Measurements from ENCODE around the gene ZFPM1. TPM values are rescaled to one million over a fixed set of nuclear protein-coding genes. Genes with fewer than 3 reads are reported as not detected.
A peak's percentile ranks its signal among the peaks of the same experiment; 100 is the strongest.

ZFPM1 gene
- total RNA-seq, 1 donor from 2014 or later: 5.7 TPM

GRCh38 chr16:88475037-88475436 is 22.0 kb downstream of the ZFPM1 start:
- intact Hi-C loops (cut with micrococcal nuclease): no loop called here

DNA sequence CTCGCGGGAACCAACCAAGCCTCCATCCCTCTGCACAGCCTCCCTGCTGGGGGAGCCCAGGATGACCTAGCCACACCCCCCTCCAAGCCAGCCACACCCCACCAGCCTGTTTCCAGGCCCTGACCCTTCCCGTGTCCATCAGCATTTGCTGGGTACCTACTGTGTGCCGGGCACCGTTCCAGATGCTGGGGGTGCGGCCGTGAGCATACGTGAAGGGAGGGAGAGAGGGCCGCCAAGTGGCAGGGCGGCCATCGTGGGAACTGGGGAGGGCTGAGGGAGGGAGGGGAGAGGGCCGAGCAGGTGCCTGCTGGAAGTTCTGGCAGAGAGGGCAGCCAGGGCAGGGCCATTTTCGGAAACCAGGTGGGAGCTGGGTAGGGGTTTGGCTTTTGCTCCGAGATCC is 23.1 kb downstream of the ZFPM1 start:
- Histone ChIP-seq H3K27ac (replicated peaks) (no peak overlapping the region), H3K27me3 (ENCODE audit: low read depth) (no peaks in the 10 kb centered on the region), H3K4me1 (peaks cover 22% of the 10 kb centered on the region), H3K4me3 (no peak overlapping the region), H3K9me3 (replicated peaks) (no peaks in the 10 kb centered on the region), H3K36me3 (no peaks in the 10 kb centered on the region)
- intact Hi-C loops (cut with micrococcal nuclease): no loop called here
- no peak for DNase-seq
- TF ChIP-seq, protein P1, sequence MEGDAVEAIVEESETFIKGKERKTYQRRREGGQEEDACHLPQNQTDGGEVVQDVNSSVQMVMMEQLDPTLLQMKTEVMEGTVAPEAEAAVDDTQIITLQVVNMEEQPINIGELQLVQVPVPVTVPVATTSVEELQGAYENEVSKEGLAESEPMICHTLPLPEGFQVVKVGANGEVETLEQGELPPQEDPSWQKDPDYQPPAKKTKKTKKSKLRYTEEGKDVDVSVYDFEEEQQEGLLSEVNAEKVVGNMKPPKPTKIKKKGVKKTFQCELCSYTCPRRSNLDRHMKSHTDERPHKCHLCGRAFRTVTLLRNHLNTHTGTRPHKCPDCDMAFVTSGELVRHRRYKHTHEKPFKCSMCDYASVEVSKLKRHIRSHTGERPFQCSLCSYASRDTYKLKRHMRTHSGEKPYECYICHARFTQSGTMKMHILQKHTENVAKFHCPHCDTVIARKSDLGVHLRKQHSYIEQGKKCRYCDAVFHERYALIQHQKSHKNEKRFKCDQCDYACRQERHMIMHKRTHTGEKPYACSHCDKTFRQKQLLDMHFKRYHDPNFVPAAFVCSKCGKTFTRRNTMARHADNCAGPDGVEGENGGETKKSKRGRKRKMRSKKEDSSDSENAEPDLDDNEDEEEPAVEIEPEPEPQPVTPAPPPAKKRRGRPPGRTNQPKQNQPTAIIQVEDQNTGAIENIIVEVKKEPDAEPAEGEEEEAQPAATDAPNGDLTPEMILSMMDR (IDR thresholded peaks at IDR 0.05; ENCODE audit: borderline replicate concordance): no peak

More at GRCh38 chr16:88475037-88475436, 22.0 kb downstream of the ZFPM1 start:
- H3K27me3 ChIP-seq (ENCODE audit: low read depth): no peaks in the 10 kb centered on the region
- TF ChIP-seq, protein P1 (IDR thresholded peaks at IDR 0.05; ENCODE audit: borderline replicate concordance): no peak
- no peak for DNase-seq
- H3K27ac ChIP-seq (replicated peaks): no peak overlapping the region
- no peak overlapping the region for H3K4me3 ChIP-seq
- H3K9me3 ChIP-seq (replicated peaks): no peaks in the 10 kb centered on the region
- H3K4me1 ChIP-seq: peaks cover 17% of the 10 kb centered on the region
- H3K36me3 ChIP-seq: no peaks in the 10 kb centered on the region

DNA sequence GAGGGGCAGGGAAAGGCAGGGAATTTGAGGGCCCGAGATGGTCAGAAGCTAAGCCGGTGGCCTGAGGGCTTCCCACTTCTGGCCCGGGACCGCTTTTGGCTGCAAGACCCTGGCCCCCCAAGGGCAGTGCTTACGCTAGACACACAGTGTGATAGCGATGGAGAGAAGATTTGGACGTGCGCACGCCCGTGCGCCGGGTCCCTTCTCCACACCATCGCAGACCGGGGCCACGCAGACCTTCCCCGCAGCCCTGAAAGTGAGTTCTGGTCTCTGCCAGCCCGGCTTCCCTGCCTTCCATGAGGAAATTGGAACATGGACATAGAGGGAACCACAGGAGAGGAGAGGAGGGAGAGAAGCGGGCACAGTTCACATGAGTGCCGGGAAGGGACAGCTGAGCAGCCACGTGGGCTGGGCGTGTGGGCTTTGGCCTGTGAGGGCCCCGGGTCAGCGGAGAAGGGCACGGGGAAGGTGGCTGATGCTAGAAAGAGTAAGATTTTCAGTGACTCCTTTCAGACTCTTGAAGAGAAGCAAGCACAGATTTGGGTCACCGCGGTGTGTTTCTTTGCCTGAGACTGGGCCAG is 23.8 kb downstream of the ZFPM1 start:
- H3K27ac ChIP-seq (replicated peaks): no peak overlapping the region
- intact Hi-C loops (cut with micrococcal nuclease): no loop called here
- DNase-seq: no peak
- H3K4me3 ChIP-seq: no peak overlapping the region
- no peaks in the 10 kb centered on the region for H3K27me3 ChIP-seq (ENCODE audit: low read depth)
- no peaks in the 10 kb centered on the region for H3K36me3 ChIP-seq
- peaks cover 22% of the 10 kb centered on the region for H3K4me1 ChIP-seq
- H3K9me3 ChIP-seq (replicated peaks): no peaks in the 10 kb centered on the region
- TF ChIP-seq, protein P1 (IDR thresholded peaks at IDR 0.05; ENCODE audit: borderline replicate concordance): no peak

- intact Hi-C loops (cut with micrococcal nuclease): no loop called here
- H3K27me3 ChIP-seq (ENCODE audit: low read depth): no peaks in the 10 kb centered on the region
- H3K9me3 ChIP-seq (replicated peaks): no peaks in the 10 kb centered on the region
- TF ChIP-seq, protein P1 (IDR thresholded peaks at IDR 0.05; ENCODE audit: borderline replicate concordance): no peak
- H3K27ac ChIP-seq (replicated peaks): no peak overlapping the region
- H3K36me3 ChIP-seq: no peaks in the 10 kb centered on the region
- no peak overlapping the region for H3K4me3 ChIP-seq
- H3K4me1 ChIP-seq: peaks cover 22% of the 10 kb centered on the region
- DNase-seq: no peak
Measured at GRCh38 chr16:88477631-88478519, 24.8 kb downstream of the ZFPM1 start.

- no peak for DNase-seq
- no peak overlapping the region for H3K4me3 ChIP-seq
- no peaks in the 10 kb centered on the region for H3K9me3 ChIP-seq (replicated peaks)
- H3K27ac ChIP-seq (replicated peaks): peak overlapping the region; percentile 27
- intact Hi-C loops (cut with micrococcal nuclease): no loop called here
- peaks cover 16% of the 10 kb centered on the region for H3K4me1 ChIP-seq
- TF ChIP-seq, protein P1 (IDR thresholded peaks at IDR 0.05; ENCODE audit: borderline replicate concordance): no peak
- no peaks in the 10 kb centered on the region for H3K36me3 ChIP-seq
- H3K27me3 ChIP-seq (ENCODE audit: low read depth): no peaks in the 10 kb centered on the region
Measured at GRCh38 chr16:88478889-88479792, 26.1 kb downstream of the ZFPM1 start.
